CD4-positive, alpha-beta T cell (primary cell): ENCODE results near the gene CDC40. TPM values are rescaled to one million over a fixed set of nuclear protein-coding genes. Genes with fewer than 3 reads are reported as not detected.

Experiments
- ATAC-seq: fragments of 200-7000 bp; cut with Tn5 transposase; one replicate; pipeline ENCODE4 v1.10.0; 2022; ENCODE audit warnings: mild to moderate bottlenecking; ENCODE audit not compliant: poor library complexity
- CTCF ChIA-PET: fragments of 350-600 bp; sonication (Branson Sonifier 250); formaldehyde crosslinking; loops from one replicate; lab custom pipeline; 2021; ENCODE audit warnings: antibody characterized with exemption, inconsistent platforms; lab: Charles Lee
- POLR2A ChIA-PET: fragments of 350-600 bp; sonication (Branson Sonifier 250); formaldehyde crosslinking; loops from one replicate; lab custom pipeline; 2021; ENCODE audit warnings: antibody characterized with exemption, inconsistent platforms; lab: Charles Lee
- DNase-seq, 14 experiments: peaks; one replicate each; pipeline ENCODE4 v3.0.0-alpha.2; 2013 to 2020; ENCODE audit warnings: mixed read lengths in 2 of 14
- H3K27ac ChIP-seq, 2 donors: one replicate each; pipeline versions ENCODE4 v1.5.1 to v1.7.0; 2013; ENCODE audit warnings: low read length in 2 of 2, low read depth in 1 of 2, mild to moderate bottlenecking in 1 of 2
- H3K27me3 ChIP-seq, 2 experiments: 1 replicate in 1 of 2; 2 replicates in 1 of 2; pipeline versions ENCODE4 v1.6.1 to v1.7.0; 2013; ENCODE audit warnings: low read length in 2 of 2, control low read depth in 1 of 2, mild to moderate bottlenecking in 1 of 2, moderate library complexity in 1 of 2; ENCODE audit not compliant: insufficient read depth in 2 of 2, control insufficient read depth in 1 of 2
- H3K36me3 ChIP-seq: one replicate; pipeline ENCODE4 v1.6.1; 2013; ENCODE audit warnings: low read length, control low read depth; ENCODE audit not compliant: insufficient read depth
- H3K4me1 ChIP-seq: one replicate; pipeline ENCODE4 v1.6.1; 2013; ENCODE audit warnings: low read length, control low read depth; ENCODE audit not compliant: insufficient read depth
- H3K4me3 ChIP-seq: one replicate; pipeline ENCODE4 v1.5.1; 2013; ENCODE audit warnings: mild to moderate bottlenecking, low read length, moderate library complexity
- H3K9me3 ChIP-seq, 2 experiments: 1 replicate in 1 of 2; 2 replicates in 1 of 2; pipeline versions ENCODE4 v1.6.1 to v1.7.0; 2013; ENCODE audit warnings: low read length in 2 of 2, mild to moderate bottlenecking in 2 of 2, control low read depth in 1 of 2, moderate library complexity in 1 of 2; ENCODE audit not compliant: control insufficient read depth in 1 of 2, insufficient read depth in 1 of 2
- H3K27ac Mint-ChIP-seq: one replicate; pipeline ENCODE4 v1.8.0; 2020; ENCODE audit warnings: mixed read lengths
- H3K27me3 Mint-ChIP-seq: one replicate; pipeline ENCODE4 v1.8.0; 2021; ENCODE audit warnings: mixed read lengths
- H3K36me3 Mint-ChIP-seq: one replicate; pipeline ENCODE4 v1.8.0; 2021; ENCODE audit warnings: low read depth, mixed read lengths
- H3K4me1 Mint-ChIP-seq: one replicate; pipeline ENCODE4 v1.8.0; 2021; ENCODE audit warnings: low read depth, mixed read lengths
- H3K4me3 Mint-ChIP-seq: one replicate; pipeline ENCODE4 v1.8.0; 2020; ENCODE audit warnings: mild to moderate bottlenecking, mixed read lengths
- H3K9me3 Mint-ChIP-seq: one replicate; pipeline ENCODE4 v1.8.0; 2020; ENCODE audit warnings: mixed read lengths
- CTCF ChIP-seq: fragments of 200-600 bp; IDR thresholded peaks from one replicate; pipeline ENCODE4 v1.8.0; 2022; ENCODE audit warnings: antibody characterized with exemption, mild to moderate bottlenecking
- intact Hi-C, 2 experiments: fragments of 100-400 bp; cut with DNase I in 1 of 2; cut with micrococcal nuclease in 1 of 2; formaldehyde crosslinking; loops; one replicate each; pipeline versions ENCODE4 v1.15.1 to v1.9.0; 2023 to 2025; cut with DNase I, micrococcal nuclease
- total RNA-seq, 174 experiments: library from RNA in 2 of 174; stranded (reverse) in 2 of 174; gene quantifications; one replicate each; pipeline ENCODE4 v1.2.3 and lab custom pipeline; 2021 to 2026

The CDC40 gene
- total RNA-seq, 2 experiments from 2014 or later: 26.0 to 29.5 TPM

DNA sequence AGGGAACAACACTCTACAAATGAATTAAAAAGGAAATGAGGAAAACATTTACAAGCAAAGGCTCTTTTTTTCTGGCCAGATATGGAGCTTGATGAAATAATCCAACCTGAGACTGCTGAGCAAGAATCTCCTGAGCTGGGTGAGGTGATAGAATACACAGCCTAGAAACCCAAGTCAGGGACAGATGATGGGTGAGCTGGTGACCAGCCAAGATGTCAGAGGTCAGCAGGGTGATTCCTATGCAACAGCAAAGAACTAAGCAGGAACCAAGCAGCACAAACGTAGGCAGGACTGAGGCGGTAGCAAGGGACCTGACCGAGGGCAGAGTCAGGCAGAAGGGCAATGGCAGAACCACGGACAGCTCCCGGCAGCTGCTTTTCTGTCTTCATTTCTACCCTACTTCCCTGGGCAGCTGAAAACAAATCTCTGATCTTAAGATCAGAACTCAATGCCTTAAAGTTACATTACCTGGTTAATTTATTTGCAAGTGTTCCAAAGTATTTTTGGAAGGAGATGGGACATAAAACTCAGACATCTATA is 75.1 kb downstream of the CDC40 start:
- intact Hi-C loops: no loop called here
- H3K4me1 ChIP-seq: no peaks in the 10 kb centered on the region
- no peak for DNase-seq
- H3K36me3 ChIP-seq: no peaks in the 10 kb centered on the region
- ChIA-PET CTCF (no interaction called here), POLR2A (interaction anchor here (0.6 to 0.8 kb wide), 3 partner anchors 9 to 722 kb away, joined by 3 read pairs; no protein-coding TSS in a partner anchor)
- no peak for ATAC-seq
- peaks cover 4 to 12% of the 10 kb centered on the region in 2 experiments for H3K9me3 ChIP-seq
- H3K4me3 ChIP-seq: no peak overlapping the region
- peaks cover 6% of the 10 kb centered on the region for H3K27me3 Mint-ChIP-seq
- peaks cover 0 to 11% of the 10 kb centered on the region in 2 experiments for H3K27me3 ChIP-seq
- no peak overlapping the region for H3K27ac Mint-ChIP-seq
- H3K4me3 Mint-ChIP-seq: no peak overlapping the region
- no peak for TF ChIP-seq CTCF
- no peak overlapping the region for H3K27ac ChIP-seq
- peaks cover 12% of the 10 kb centered on the region for H3K9me3 Mint-ChIP-seq
- H3K4me1 Mint-ChIP-seq: no peaks in the 10 kb centered on the region
- peaks cover 9% of the 10 kb centered on the region for H3K36me3 Mint-ChIP-seq

DNA sequence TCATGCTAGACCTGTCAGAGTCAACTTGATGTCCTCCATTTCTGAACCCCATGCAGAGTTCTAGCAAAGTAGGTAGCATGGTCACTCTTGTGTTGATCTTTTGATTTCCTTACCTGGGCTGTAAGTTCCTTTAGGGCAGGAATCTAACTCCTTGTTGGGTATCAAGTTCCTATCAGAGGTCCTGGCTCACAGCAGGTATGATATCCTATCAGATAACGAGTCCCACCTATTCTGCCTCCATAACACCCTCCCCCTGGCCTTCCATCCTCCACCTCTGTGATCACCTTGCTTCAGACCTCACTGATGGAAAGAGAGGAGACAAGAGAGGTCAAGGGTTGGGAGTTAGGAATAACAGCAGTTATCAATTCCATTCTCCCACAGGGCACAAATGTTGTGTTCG is 76.1 kb downstream of the CDC40 start:
- peaks cover 4 to 12% of the 10 kb centered on the region in 2 experiments for H3K9me3 ChIP-seq
- H3K36me3 Mint-ChIP-seq: peaks cover 6% of the 10 kb centered on the region
- H3K4me1 Mint-ChIP-seq: no peaks in the 10 kb centered on the region
- no peaks in the 10 kb centered on the region for H3K4me1 ChIP-seq
- H3K27ac Mint-ChIP-seq: no peak overlapping the region
- ATAC-seq: no peak
- ChIA-PET POLR2A (no interaction called here), CTCF (no interaction called here)
- DNase-seq: no peak
- peaks cover 0 to 11% of the 10 kb centered on the region in 2 experiments for H3K27me3 ChIP-seq
- no peak for TF ChIP-seq CTCF
- H3K4me3 ChIP-seq: no peak overlapping the region
- no peak overlapping the region for H3K4me3 Mint-ChIP-seq
- H3K27ac ChIP-seq: no peak overlapping the region
- peaks cover 11% of the 10 kb centered on the region for H3K9me3 Mint-ChIP-seq
- intact Hi-C loops: no loop called here
- no peaks in the 10 kb centered on the region for H3K36me3 ChIP-seq
- H3K27me3 Mint-ChIP-seq: peaks cover 6% of the 10 kb centered on the region

DNA sequence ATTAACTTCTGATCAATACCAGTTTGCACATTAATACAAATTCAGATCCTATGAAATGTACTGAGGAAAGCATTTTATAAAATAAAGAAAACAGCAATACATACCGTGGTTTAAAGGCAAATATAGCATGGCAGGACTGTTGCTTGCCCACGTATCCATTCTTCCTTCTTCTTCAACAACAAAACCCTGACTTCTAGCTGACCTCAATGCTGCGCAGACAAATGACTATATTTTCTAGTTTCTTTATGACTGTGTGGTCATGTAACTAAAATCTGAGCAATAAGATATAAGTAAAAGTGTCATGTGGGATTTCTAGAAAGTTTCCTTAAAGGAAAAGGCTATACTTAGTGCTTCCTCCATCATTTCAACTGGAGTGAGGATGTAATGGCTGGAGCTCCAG is 85.0 kb downstream of the CDC40 start:
- DNase-seq: no peak
- no peak for TF ChIP-seq CTCF
- H3K27ac ChIP-seq: no peak overlapping the region
- ATAC-seq: no peak
- peaks cover 16% of the 10 kb centered on the region for H3K9me3 Mint-ChIP-seq
- H3K4me3 ChIP-seq: no peak overlapping the region
- no peaks in the 10 kb centered on the region for H3K36me3 ChIP-seq
- no peaks in the 10 kb centered on the region for H3K36me3 Mint-ChIP-seq
- H3K27me3 ChIP-seq: no peaks in the 10 kb centered on the region
- H3K4me1 ChIP-seq: no peaks in the 10 kb centered on the region
- peaks cover 6% of the 10 kb centered on the region for H3K27me3 Mint-ChIP-seq
- CTCF ChIA-PET: interaction anchor here (1.3 kb wide), 1 partner anchor 19 kb away, joined by 3 read pairs; no protein-coding TSS in a partner anchor
- no peaks in the 10 kb centered on the region for H3K4me1 Mint-ChIP-seq
- H3K27ac Mint-ChIP-seq: no peak overlapping the region
- H3K9me3 ChIP-seq: no peaks in the 10 kb centered on the region
- intact Hi-C loops: no loop called here
- H3K4me3 Mint-ChIP-seq: no peak overlapping the region
- POLR2A ChIA-PET: no interaction called here
